B cell (primary cell): ENCODE measurements around the gene SNCB.

ENCODE experiments used
- CTCF ChIP-seq: fragments of 200-600 bp; IDR thresholded peaks from one replicate; pipeline ENCODE4 v1.8.0; 2022; ENCODE audit warnings: antibody characterized with exemption, mild to moderate bottlenecking
- EZH2 ChIP-seq: IDR thresholded peaks from 2 replicates; pipeline ENCODE4 v1.6.1; 2012; ENCODE audit warnings: borderline replicate concordance, low read depth, mild to moderate bottlenecking, moderate library complexity, low read length; ENCODE audit not compliant: insufficient read depth, poor library complexity, severe bottlenecking

- TF ChIP-seq CTCF: no peak
- TF ChIP-seq EZH2: no peak
Observed at GRCh38 chr5:176636426-176636825, 6.1 kb upstream of the SNCB start.
